ENCODE results near the gene IGFLR1. TPM values are rescaled to one million over a fixed set of nuclear protein-coding genes. Genes with fewer than 3 reads are reported as not detected.

The IGFLR1 gene
- polyA plus RNA-seq, 3 donors = 80.5 to 144 (median 119) TPM

GRCh38 chr19:35760711-35761349 is 18.6 kb upstream of the IGFLR1 start:
- no peak overlapping the region for H2AFZ ChIP-seq (ENCODE audit: insufficient read depth, low read depth, low read length, poor library complexity, severe bottlenecking)
- H3K9ac ChIP-seq (ENCODE audit: insufficient read depth, low read length, poor library complexity, severe bottlenecking) = no peak overlapping the region
- H3K9me3 Mint-ChIP-seq = peaks cover 0 to 6% (median 3%) of the 10 kb centered on the region in 7 donors
- WGBS (ENCODE audit: insufficient coverage) = 100% methylated on average over 1 of the region's 4 CpGs
- peaks cover 8 to 16% of the 10 kb centered on the region in 2 donors for H3K27me3 ChIP-seq (ENCODE audit: control insufficient read depth in 2 of 2, insufficient read depth in 2 of 2, low read length in 2 of 2)
- peaks cover 12% of the 10 kb centered on the region for H3K79me2 ChIP-seq (ENCODE audit: insufficient read depth, low read length)
- intact Hi-C loops (cut with micrococcal nuclease) = loop anchor here in 1 of 2 donors (5.0 kb wide), 1 partner anchor 251 kb away; the partner anchor contains the start of gene ALKBH6
- H3K27ac Mint-ChIP-seq = no peak overlapping the region
- peaks cover 25% of the 10 kb centered on the region for H3K4me1 Mint-ChIP-seq
- H3K36me3 ChIP-seq (replicated peaks in 1 of 2; ENCODE audit: control insufficient read depth in 1 of 2, insufficient read depth in 2 of 2, low read length in 2 of 2) = peaks cover 16 to 40% of the 10 kb centered on the region in 2 donors
- H3K4me3 Mint-ChIP-seq = no peak overlapping the region
- H3K9me3 ChIP-seq (replicated peaks in 1 of 2; ENCODE audit: control insufficient read depth in 1 of 2, insufficient read depth in 1 of 2, low read length in 2 of 2) = no peaks in the 10 kb centered on the region
- peaks cover 12% of the 10 kb centered on the region for H4K20me1 ChIP-seq (ENCODE audit: insufficient read depth, low read length)
- H3K4me3 ChIP-seq (replicated peaks in 1 of 3; ENCODE audit: low read depth in 2 of 3, low read length in 3 of 3) = no peak overlapping the region
- H3K4me2 ChIP-seq (replicated peaks; ENCODE audit: extremely low read depth, low read length, poor library complexity, severe bottlenecking) = no peak overlapping the region
- H3K36me3 Mint-ChIP-seq = peaks cover 27 to 50% of the 10 kb centered on the region in 2 donors
- no peak for TF ChIP-seq CTCF (IDR thresholded peaks at IDR 0.05)
- no peak overlapping the region for H3K27ac ChIP-seq (ENCODE audit: low read depth in 1 of 2, low read length in 2 of 2)
- peaks cover 23 to 30% of the 10 kb centered on the region in 2 donors for H3K4me1 ChIP-seq (ENCODE audit: control insufficient read depth in 1 of 2, insufficient read depth in 2 of 2, low read length in 2 of 2)
- H3K27me3 Mint-ChIP-seq (ENCODE audit: low read depth in 3 of 3) = peaks cover 13 to 21% (median 15%) of the 10 kb centered on the region in 3 donors
- DNase-seq = no peak

- Histone ChIP-seq H3K4me2 (replicated peaks; ENCODE audit: extremely low read depth, low read length, poor library complexity, severe bottlenecking) (no peak overlapping the region), H4K20me1 (ENCODE audit: insufficient read depth, low read length) (peaks cover 12% of the 10 kb centered on the region), H3K27me3 (ENCODE audit: control insufficient read depth in 2 of 2, insufficient read depth in 2 of 2, low read length in 2 of 2) (peaks cover 9 to 21% of the 10 kb centered on the region in 2 donors), H3K4me3 (replicated peaks in 1 of 3; ENCODE audit: low read depth in 2 of 3, low read length in 3 of 3) (no peak overlapping the region), H3K9ac (ENCODE audit: insufficient read depth, low read length, poor library complexity, severe bottlenecking) (no peak overlapping the region), H3K36me3 (replicated peaks in 1 of 2; ENCODE audit: control insufficient read depth in 1 of 2, insufficient read depth in 2 of 2, low read length in 2 of 2) (peaks cover 12 to 29% of the 10 kb centered on the region in 2 donors), H3K79me2 (ENCODE audit: insufficient read depth, low read length) (peaks cover 12% of the 10 kb centered on the region), H3K9me3 (replicated peaks in 1 of 2; ENCODE audit: control insufficient read depth in 1 of 2, insufficient read depth in 1 of 2, low read length in 2 of 2) (no peaks in the 10 kb centered on the region), H2AFZ (ENCODE audit: insufficient read depth, low read depth, low read length, poor library complexity, severe bottlenecking) (no peak overlapping the region), H3K27ac (ENCODE audit: low read depth in 1 of 2, low read length in 2 of 2) (no peak overlapping the region), H3K4me1 (ENCODE audit: control insufficient read depth in 1 of 2, insufficient read depth in 2 of 2, low read length in 2 of 2) (peaks cover 29 to 41% of the 10 kb centered on the region in 2 donors)
- no peak for DNase-seq
- H3K27me3 Mint-ChIP-seq (ENCODE audit: low read depth in 3 of 3) = peaks cover 18 to 28% (median 25%) of the 10 kb centered on the region in 3 donors
- H3K36me3 Mint-ChIP-seq = peaks cover 25 to 46% of the 10 kb centered on the region in 2 donors
- no CpG with 5 or more reads among the region's 2 CpGs for WGBS (ENCODE audit: insufficient coverage)
- peaks cover 32% of the 10 kb centered on the region for H3K4me1 Mint-ChIP-seq
- intact Hi-C loops (cut with micrococcal nuclease) = loop anchor here (5.0 to 10.0 kb wide), 2 partner anchors 253 to 355 kb away; partner anchors contain the start of genes ALKBH6 (in 2 of the 2), OVOL3 (in 1 of the 2), POLR2I (in 1 of the 2) and TBCB (in 1 of the 2)
- peaks cover 0 to 8% (median 3%) of the 10 kb centered on the region in 7 donors for H3K9me3 Mint-ChIP-seq
- TF ChIP-seq CTCF (IDR thresholded peaks at IDR 0.05) = no peak
- H3K4me3 Mint-ChIP-seq = no peak overlapping the region
- H3K27ac Mint-ChIP-seq = peak overlapping the region in 1 of 7 donors; percentile 25
Observed at GRCh38 chr19:35759697-35760096, 17.4 kb upstream of the IGFLR1 start.
